Stimulated activated CD4-positive, alpha-beta T cell treated with anti-CD3 and anti-CD28 coated beads, TNF-alpha, amount 100 ng/mL, for 24 hours (primary cell): ENCODE data around the gene THAP11.

Source experiments
- DNase-seq, 3 experiments: peaks; one replicate each; pipeline ENCODE4 v3.0.0-alpha.2; 2020; ENCODE audit warnings: low read depth in 3 of 3

The THAP11 gene

GRCh38 chr16:67883872-67884261, 41.7 kb downstream of the THAP11 start:
- peak; percentile 49 to 67 (median 56) for DNase-seq

- DNase-seq: no peak
These were observed 42.6 kb downstream of the THAP11 start, which contains the start of gene NRN1L for GRCh38 chr16:67884684-67885083. Gene NRN1L, plus strand, starts transcription at chr16:67884885. Its CDS starts 19 bp downstream, at chr16:67884904.

- no peak for DNase-seq
These were observed 43.4 kb downstream of the THAP11 start for GRCh38 chr16:67885545-67885944.

- DNase-seq: no peak
These were observed 43.9 kb downstream of the THAP11 start for GRCh38 chr16:67885976-67886375.

GRCh38 chr16:67886387-67886786, 44.3 kb downstream of the THAP11 start:
- no peak for DNase-seq

- no peak for DNase-seq
These were observed 46.2 kb downstream of the THAP11 start for GRCh38 chr16:67888331-67888730.

- DNase-seq: no peak
These were observed 50.3 kb downstream of the THAP11 start for GRCh38 chr16:67892375-67892774.

- DNase-seq: peak; percentile 89 to 95 (median 92)
These were observed 51.0 kb downstream of the THAP11 start, which contains the start of gene PSKH1 for GRCh38 chr16:67892899-67893742. Gene PSKH1, plus strand, starts transcription at chr16:67893254. Its CDS starts 15,496 bp downstream, at chr16:67908750.
